ENCODE measurements around the gene ZNF133. TPM values are rescaled to one million over a fixed set of nuclear protein-coding genes. Genes with fewer than 3 reads are reported as not detected.

The ZNF133 gene
- total and polyA plus RNA-seq, 4 donors, result 11.9 to 31.4 (median 15.9) TPM

- Histone ChIP-seq H3K27me3 (ENCODE audit: control insufficient read depth in 1 of 2, insufficient read depth in 2 of 2, low read length in 1 of 2) (no peaks in the 10 kb centered on the region), H3K4me1 (ENCODE audit: control insufficient read depth in 1 of 2, insufficient read depth in 2 of 2, low read length in 2 of 2) (no peaks in the 10 kb centered on the region), H3K36me3 (ENCODE audit: control insufficient read depth in 1 of 2, insufficient read depth in 2 of 2, low read length in 1 of 2) (peaks cover 2 to 3% of the 10 kb centered on the region in 2 donors), H3K4me3 (ENCODE audit: low read length in 2 of 2) (no peak overlapping the region), H3K27ac (ENCODE audit: low read depth in 1 of 2, low read length in 2 of 2) (no peak overlapping the region), H3K9me3 (ENCODE audit: control insufficient read depth, low read length) (peaks cover 2% of the 10 kb centered on the region)
- WGBS, 2 donors, result 99% methylated on average over 3 of the region's 3 CpGs
- DNase-seq (no peak), ATAC-seq (ENCODE audit: low FRiP score) (no peak)
- intact Hi-C loops (cut with DNase I), result no loop called here
These were observed 11.0 kb downstream of the ZNF133 start for GRCh38 chr20:18299364-18299763.

GRCh38 chr20:18304618-18305017, 16.3 kb downstream of the ZNF133 start:
- no peaks in the 10 kb centered on the region for H3K27me3 ChIP-seq (ENCODE audit: control insufficient read depth in 1 of 2, insufficient read depth in 2 of 2, low read length in 1 of 2)
- H3K36me3 ChIP-seq (ENCODE audit: control insufficient read depth in 1 of 2, insufficient read depth in 2 of 2, low read length in 1 of 2), result peaks cover 3 to 9% of the 10 kb centered on the region in 2 donors
- intact Hi-C loops (cut with DNase I), result no loop called here
- peaks cover 3% of the 10 kb centered on the region for H3K9me3 ChIP-seq (ENCODE audit: control insufficient read depth, low read length)
- no peak overlapping the region for H3K27ac ChIP-seq (ENCODE audit: low read depth in 1 of 2, low read length in 2 of 2)
- no peak for ATAC-seq (ENCODE audit: low FRiP score)
- no peaks in the 10 kb centered on the region for H3K4me1 ChIP-seq (ENCODE audit: control insufficient read depth in 1 of 2, insufficient read depth in 2 of 2, low read length in 2 of 2)
- no peak overlapping the region for H3K4me3 ChIP-seq (ENCODE audit: low read length in 2 of 2)
- 94 to 96% methylated on average over 1 of the region's 1 CpG for whole genome bisulfite sequencing, 2 donors
- no peak for DNase-seq

GRCh38 chr20:18307301-18307700, 19.0 kb downstream of the ZNF133 start:
- Histone ChIP-seq H3K4me3 (ENCODE audit: low read length in 2 of 2) (no peak overlapping the region), H3K27ac (ENCODE audit: low read depth in 1 of 2, low read length in 2 of 2) (no peak overlapping the region), H3K27me3 (ENCODE audit: control insufficient read depth in 1 of 2, insufficient read depth in 2 of 2, low read length in 1 of 2) (no peaks in the 10 kb centered on the region), H3K9me3 (ENCODE audit: control insufficient read depth, low read length) (peaks cover 3% of the 10 kb centered on the region), H3K36me3 (ENCODE audit: control insufficient read depth in 1 of 2, insufficient read depth in 2 of 2, low read length in 1 of 2) (peaks cover 3 to 9% of the 10 kb centered on the region in 2 donors), H3K4me1 (ENCODE audit: control insufficient read depth in 1 of 2, insufficient read depth in 2 of 2, low read length in 2 of 2) (no peaks in the 10 kb centered on the region)
- no peak for ATAC-seq (ENCODE audit: low FRiP score)
- no peak for DNase-seq
- 74 to 78% methylated on average over 3 of the region's 3 CpGs for WGBS, 2 donors
- intact Hi-C loops (cut with DNase I), result no loop called here

- peaks cover 3% of the 10 kb centered on the region for H3K9me3 ChIP-seq (ENCODE audit: control insufficient read depth, low read length)
- WGBS, 2 donors, result 88 to 90% methylated on average over 5 of the region's 5 CpGs
- H3K36me3 ChIP-seq (ENCODE audit: control insufficient read depth in 1 of 2, insufficient read depth in 2 of 2, low read length in 1 of 2), result peaks cover 8 to 13% of the 10 kb centered on the region in 2 donors
- H3K27ac ChIP-seq (ENCODE audit: low read depth in 1 of 2, low read length in 2 of 2), result no peak overlapping the region
- no peak overlapping the region for H3K4me3 ChIP-seq (ENCODE audit: low read length in 2 of 2)
- no peak for ATAC-seq (ENCODE audit: low FRiP score)
- no peaks in the 10 kb centered on the region for H3K27me3 ChIP-seq (ENCODE audit: control insufficient read depth in 1 of 2, insufficient read depth in 2 of 2, low read length in 1 of 2)
- no peak for DNase-seq
- H3K4me1 ChIP-seq (ENCODE audit: control insufficient read depth in 1 of 2, insufficient read depth in 2 of 2, low read length in 2 of 2), result no peaks in the 10 kb centered on the region
- intact Hi-C loops (cut with DNase I), result no loop called here
These were observed 21.7 kb downstream of the ZNF133 start for GRCh38 chr20:18310051-18310450.

GRCh38 chr20:18310592-18310991, 22.3 kb downstream of the ZNF133 start:
- ATAC-seq (ENCODE audit: low FRiP score) (no peak), DNase-seq (no peak)
- Histone ChIP-seq H3K9me3 (ENCODE audit: control insufficient read depth, low read length) (peaks cover 3% of the 10 kb centered on the region), H3K4me3 (ENCODE audit: low read length in 2 of 2) (no peak overlapping the region), H3K4me1 (ENCODE audit: control insufficient read depth in 1 of 2, insufficient read depth in 2 of 2, low read length in 2 of 2) (no peaks in the 10 kb centered on the region), H3K27me3 (ENCODE audit: control insufficient read depth in 1 of 2, insufficient read depth in 2 of 2, low read length in 1 of 2) (no peaks in the 10 kb centered on the region), H3K27ac (ENCODE audit: low read depth in 1 of 2, low read length in 2 of 2) (no peak overlapping the region), H3K36me3 (ENCODE audit: control insufficient read depth in 1 of 2, insufficient read depth in 2 of 2, low read length in 1 of 2) (peaks cover 8 to 17% of the 10 kb centered on the region in 2 donors)
- intact Hi-C loops (cut with DNase I), result no loop called here

GRCh38 chr20:18312723-18313122, 24.4 kb downstream of the ZNF133 start:
- Histone ChIP-seq H3K9me3 (ENCODE audit: control insufficient read depth, low read length) (peaks cover 3% of the 10 kb centered on the region), H3K36me3 (ENCODE audit: control insufficient read depth in 1 of 2, insufficient read depth in 2 of 2, low read length in 1 of 2) (peaks cover 13 to 23% of the 10 kb centered on the region in 2 donors), H3K4me3 (ENCODE audit: low read length in 2 of 2) (no peak overlapping the region), H3K4me1 (ENCODE audit: control insufficient read depth in 1 of 2, insufficient read depth in 2 of 2, low read length in 2 of 2) (no peaks in the 10 kb centered on the region), H3K27me3 (ENCODE audit: control insufficient read depth in 1 of 2, insufficient read depth in 2 of 2, low read length in 1 of 2) (no peaks in the 10 kb centered on the region), H3K27ac (ENCODE audit: low read depth in 1 of 2, low read length in 2 of 2) (no peak overlapping the region)
- no peak for DNase-seq
- intact Hi-C loops (cut with DNase I), result no loop called here
- ATAC-seq (ENCODE audit: low FRiP score), result no peak
- WGBS, 2 donors, result 93 to 97% methylated on average over 9 of the region's 9 CpGs

- WGBS, 2 donors, result 42 to 45% methylated on average over 1 of the region's 1 CpG
These were observed 25.1 kb downstream of the ZNF133 start for GRCh38 chr20:18313411-18313810.

GRCh38 chr20:18314786-18315406, 26.6 kb downstream of the ZNF133 start:
- Histone ChIP-seq H3K4me1 (ENCODE audit: control insufficient read depth in 1 of 2, insufficient read depth in 2 of 2, low read length in 2 of 2) (no peaks in the 10 kb centered on the region), H3K9me3 (ENCODE audit: control insufficient read depth, low read length) (no peaks in the 10 kb centered on the region), H3K27me3 (ENCODE audit: control insufficient read depth in 1 of 2, insufficient read depth in 2 of 2, low read length in 1 of 2) (no peaks in the 10 kb centered on the region), H3K4me3 (ENCODE audit: low read length in 2 of 2) (no peak overlapping the region), H3K27ac (ENCODE audit: low read depth in 1 of 2, low read length in 2 of 2) (no peak overlapping the region), H3K36me3 (ENCODE audit: control insufficient read depth in 1 of 2, insufficient read depth in 2 of 2, low read length in 1 of 2) (peaks cover 9 to 17% of the 10 kb centered on the region in 2 donors)
- DNase-seq (no peak), ATAC-seq (ENCODE audit: low FRiP score) (no peak)
- intact Hi-C loops (cut with DNase I), result no loop called here
- WGBS, 2 donors, result 92 to 96% methylated on average over 8 of the region's 8 CpGs

More at GRCh38 chr20:18313411-18313810, 25.1 kb downstream of the ZNF133 start:
- Histone ChIP-seq H3K4me1 (ENCODE audit: control insufficient read depth in 1 of 2, insufficient read depth in 2 of 2, low read length in 2 of 2) (no peaks in the 10 kb centered on the region), H3K27me3 (ENCODE audit: control insufficient read depth in 1 of 2, insufficient read depth in 2 of 2, low read length in 1 of 2) (no peaks in the 10 kb centered on the region), H3K9me3 (ENCODE audit: control insufficient read depth, low read length) (peaks cover 3% of the 10 kb centered on the region), H3K4me3 (ENCODE audit: low read length in 2 of 2) (no peak overlapping the region), H3K36me3 (ENCODE audit: control insufficient read depth in 1 of 2, insufficient read depth in 2 of 2, low read length in 1 of 2) (peaks cover 13 to 23% of the 10 kb centered on the region in 2 donors), H3K27ac (ENCODE audit: low read depth in 1 of 2, low read length in 2 of 2) (no peak overlapping the region)
- ATAC-seq (ENCODE audit: low FRiP score) (no peak), DNase-seq (no peak)
- intact Hi-C loops (cut with DNase I), result no loop called here

GRCh38 chr20:18316166-18316565, 27.8 kb downstream of the ZNF133 start:
- WGBS, 2 donors, result 97 to 98% methylated on average over 15 of the region's 15 CpGs
- intact Hi-C loops (cut with DNase I), result no loop called here
- Histone ChIP-seq H3K4me1 (ENCODE audit: control insufficient read depth in 1 of 2, insufficient read depth in 2 of 2, low read length in 2 of 2) (no peaks in the 10 kb centered on the region), H3K27me3 (ENCODE audit: control insufficient read depth in 1 of 2, insufficient read depth in 2 of 2, low read length in 1 of 2) (no peaks in the 10 kb centered on the region), H3K36me3 (ENCODE audit: control insufficient read depth in 1 of 2, insufficient read depth in 2 of 2, low read length in 1 of 2) (peaks cover 9 to 17% of the 10 kb centered on the region in 2 donors), H3K4me3 (ENCODE audit: low read length in 2 of 2) (no peak overlapping the region), H3K9me3 (ENCODE audit: control insufficient read depth, low read length) (no peaks in the 10 kb centered on the region), H3K27ac (ENCODE audit: low read depth in 1 of 2, low read length in 2 of 2) (no peak overlapping the region)
- DNase-seq, result no peak
- ATAC-seq (ENCODE audit: low FRiP score), result peak; percentile 17
